GM18519 (cell line): ENCODE data around the gene CST4.
"Not testable (repeated sequence)": the region's sequence is repeated elsewhere in the genome, so short reads cannot be mapped to it uniquely, and the experiment has no call there.

Source experiments
- ATAC-seq: cut with Tn5 transposase; IDR thresholded peaks from one replicate; pipeline ENCODE4 v1.9.1; 2021; ENCODE audit warnings: mild to moderate bottlenecking, moderate library complexity; ENCODE audit not compliant: unreplicated experiment, low FRiP score

Gene CST4

GRCh38 chr20:23690581-23690980 lies 1.7 kb upstream of the CST4 start:
- no peak for ATAC-seq

GRCh38 chr20:23689399-23689690 lies 507 bp upstream of the CST4 start:
- ATAC-seq: no peak

- no peak for ATAC-seq
Observed at GRCh38 chr20:23687986-23688385, 852 bp downstream of the CST4 start.

GRCh38 chr20:23686046-23686750 lies 2.6 kb downstream of the CST4 start:
- ATAC-seq: no peak

- not testable (repeated sequence) for ATAC-seq
Observed at GRCh38 chr20:23685529-23685896, 3.3 kb downstream of the CST4 start.

GRCh38 chr20:23684261-23684660 lies 4.6 kb downstream of the CST4 start:
- ATAC-seq: no peak

GRCh38 chr20:23683807-23684206 lies 5.0 kb downstream of the CST4 start:
- no peak for ATAC-seq

- no peak for ATAC-seq
Observed at GRCh38 chr20:23683281-23683680, 5.6 kb downstream of the CST4 start.

GRCh38 chr20:23680146-23680545 lies 8.7 kb downstream of the CST4 start:
- ATAC-seq: no peak

- no peak for ATAC-seq
Observed at GRCh38 chr20:23679133-23680092, 9.4 kb downstream of the CST4 start.

- ATAC-seq: no peak
Observed at GRCh38 chr20:23673209-23673608, 15.6 kb downstream of the CST4 start.

- no peak for ATAC-seq
Observed at GRCh38 chr20:23672158-23672557, 16.7 kb downstream of the CST4 start.

GRCh38 chr20:23671479-23671878 lies 17.4 kb downstream of the CST4 start:
- ATAC-seq: no peak

GRCh38 chr20:23670361-23670760 lies 18.5 kb downstream of the CST4 start:
- no peak for ATAC-seq

GRCh38 chr20:23669866-23670265 lies 19.0 kb downstream of the CST4 start:
- ATAC-seq: no peak

- ATAC-seq: no peak
Observed at GRCh38 chr20:23669327-23669726, 19.5 kb downstream of the CST4 start.

GRCh38 chr20:23668477-23668951 lies 20.3 kb downstream of the CST4 start:
- no peak for ATAC-seq

GRCh38 chr20:23667666-23668065 lies 21.2 kb downstream of the CST4 start:
- no peak for ATAC-seq

GRCh38 chr20:23666698-23667097 lies 22.1 kb downstream of the CST4 start:
- no peak for ATAC-seq

GRCh38 chr20:23666189-23666588 lies 22.6 kb downstream of the CST4 start:
- ATAC-seq: no peak

GRCh38 chr20:23664954-23665353 lies 23.9 kb downstream of the CST4 start:
- ATAC-seq: no peak

- ATAC-seq: not testable (repeated sequence)
Observed at GRCh38 chr20:23664046-23664445, 24.8 kb downstream of the CST4 start.
